IMR-90 (cell line): ENCODE data around the gene KRTAP29-1.

Source experiments
- BHLHE40 ChIP-seq: fragments of 150-350 bp; IDR thresholded peaks from 2 replicates; pipeline ENCODE4 v1.6.1; 2016; ENCODE audit warnings: mild to moderate bottlenecking, low read depth, low read length
- CEBPB ChIP-seq: IDR thresholded peaks from 2 replicates; pipeline ENCODE4 v1.6.1; 2012; ENCODE audit warnings: low read depth, low read length, improper control_type of control experiment
- CTCF ChIP-seq: conservative IDR thresholded peaks from 2 replicates; pipeline ENCODE4 v1.5.1; 2012; ENCODE audit warnings: mild to moderate bottlenecking, low read depth, low read length, improper control_type of control experiment
- FOS ChIP-seq: fragments of 150-350 bp; IDR thresholded peaks from 2 replicates; pipeline ENCODE4 v1.6.1; 2016; ENCODE audit warnings: low read depth, low read length
- POLR2A ChIP-seq: IDR thresholded peaks from 2 replicates; pipeline ENCODE4 v1.6.1; 2012; ENCODE audit warnings: mild to moderate bottlenecking, low read depth, low read length
- RAD21 ChIP-seq: IDR thresholded peaks from 2 replicates; pipeline ENCODE4 v1.6.1; 2012; ENCODE audit warnings: low read length, improper control_type of control experiment
- RFX5 ChIP-seq: IDR thresholded peaks from 2 replicates; pipeline ENCODE4 v1.8.0; 2012; ENCODE audit warnings: low read depth, mild to moderate bottlenecking, low read length, moderate library complexity
- SMC3 ChIP-seq: fragments of 150-350 bp; IDR thresholded peaks from 2 replicates; pipeline ENCODE4 v1.6.1; 2016; ENCODE audit warnings: low read depth, mild to moderate bottlenecking, antibody characterized with exemption, low read length, moderate library complexity

- no peak for TF ChIP-seq RFX5
- TF ChIP-seq CTCF, result no peak
- no peak for TF ChIP-seq POLR2A
- no peak for TF ChIP-seq SMC3
- no peak for TF ChIP-seq CEBPB
- no peak for TF ChIP-seq FOS
- no peak for TF ChIP-seq BHLHE40
- TF ChIP-seq RAD21, result no peak
Observed at GRCh38 chr17:41333836-41334235, 31.2 kb upstream of the KRTAP29-1 start.
